Keratinocyte (primary cell): ENCODE results near the gene BMP7.

Experiments
- CTCF ChIP-seq, 3 experiments: IDR thresholded peaks in 1 of 3; conservative IDR thresholded peaks in 1 of 3; optimal IDR thresholded peaks in 1 of 3; 2 replicates in 2 of 3; 3 replicates in 1 of 3; pipeline versions ENCODE3 to v1.5.1; 2011; ENCODE audit warnings: low read length in 3 of 3, mild to moderate bottlenecking in 3 of 3, moderate library complexity in 2 of 3, control low read depth in 1 of 3, inconsistent platforms in 1 of 3; ENCODE audit not compliant: insufficient read depth in 2 of 3; ENCODE audit errors: extremely low read depth in 1 of 3
- EZH2 ChIP-seq: IDR thresholded peaks from one replicate; pipeline ENCODE4 v1.6.1; 2012; ENCODE audit warnings: inconsistent platforms, mild to moderate bottlenecking, low read length, moderate library complexity

GRCh38 chr20:57221916-57222630 is 44.4 kb downstream of the BMP7 start:
- TF ChIP-seq CTCF (optimal IDR thresholded peaks at IDR 0.05 in 1 of 3, IDR thresholded peaks at IDR 0.05 in 1 of 3, conservative IDR thresholded peaks at IDR 0.05 in 1 of 3; ENCODE audit: extremely low read depth in 1 of 3, insufficient read depth in 2 of 3, low read length in 3 of 3) (no peak), EZH2 (no peak)
